Right lobe of liver (tissue), 6 donors: ENCODE data around the gene APCS. TPM values are rescaled to one million over a fixed set of nuclear protein-coding genes. Genes with fewer than 3 reads are reported as not detected.

Experiments
- ATAC-seq, 4 donors: fragments of 200-7000 bp; cut with Tn5 transposase; one replicate each; pipeline ENCODE4 v1.9.1; 2020; ENCODE audit warnings: mild to moderate bottlenecking in 4 of 4, moderate library complexity in 4 of 4
- DNase-seq, 3 donors: peaks; one replicate each; pipeline ENCODE4 v3.0.0-alpha.2; 2020
- H3K27ac ChIP-seq, 3 donors: fragments of 200-600 bp; one replicate each; pipeline ENCODE4 v1.8.0; 2022
- H3K27me3 ChIP-seq, 2 donors: fragments of 200-600 bp; one replicate each; pipeline ENCODE4 v1.8.0; 2022
- H3K36me3 ChIP-seq, 4 donors: fragments of 200-600 bp; sonication (generic) in 1 of 4; one replicate each; pipeline versions ENCODE4 v1.5.1 to v1.8.0; 2017 to 2022; ENCODE audit warnings: control low read depth in 1 of 4
- H3K4me1 ChIP-seq, 4 donors: fragments of 200-600 bp; sonication (generic) in 1 of 4; one replicate each; pipeline versions ENCODE4 v1.5.1 to v1.8.0; 2017 to 2022; ENCODE audit warnings: control low read depth in 1 of 4
- H3K4me3 ChIP-seq, 3 donors: fragments of 200-600 bp; one replicate each; pipeline ENCODE4 v1.8.0; 2022
- H3K9me3 ChIP-seq, 4 donors: fragments of 200-600 bp; sonication (generic) in 1 of 4; one replicate each; pipeline versions ENCODE4 v1.5.1 to v1.8.0; 2017 to 2022; ENCODE audit warnings: control low read depth in 1 of 4
- CTCF ChIP-seq, 4 donors: fragments of 200-600 bp in 3 of 4; fragments of 450-650 bp in 1 of 4; IDR thresholded peaks; one replicate each; pipeline versions ENCODE4 v1.5.1 to v1.8.0; 2016 to 2022; ENCODE audit warnings: antibody characterized with exemption in 4 of 4, mild to moderate bottlenecking in 2 of 4
- POLR2A ChIP-seq: fragments of 450-650 bp; IDR thresholded peaks from one replicate; pipeline ENCODE4 v1.6.1; 2017; ENCODE audit warnings: antibody characterized with exemption, mild to moderate bottlenecking
- WGBS: methylation state at CpG from one replicate; pipeline ENCODE4 v1.1.6; 2018; ENCODE audit warnings: low coverage, low lambda C conversion rate; ENCODE audit not compliant: insufficient coverage; ENCODE audit errors: missing lambda C conversion rate; 5-methylcytosine and 5-hydroxymethylcytosine counted together
- intact Hi-C, 2 donors: fragments of 100-400 bp; cut with DNase I; formaldehyde crosslinking; loops; one replicate each; pipeline versions ENCODE4 v1.11.2 to v1.14.1; 2022
- total RNA-seq, 6 experiments: library from RNA; depleted of rRNA in 2 of 6; stranded (reverse); fragments of >200 nt in 2 of 6; fragmentation: NEBNext Ultra II Directional in 3 of 6; extraction: Animal tissue kit (Norgen Biotek cat#: 25700) in 3 of 6; gene quantifications; one replicate each; pipeline versions ENCODE4 v1.1.0 to v1.2.4, GENCODE V29; 2016 to 2023
- donor health status: DM: no; HTN: yes; CAD: no.
- donor health status: DM: no; HTN: no; CAD: no.
- donor health status: DM: no; HTN: no; CAD: no.
- donor health status: DM: no; HTN: yes; CAD: no.
- donor health status: DM: no; HTN: yes; CAD: no.

The APCS gene
- total RNA-seq, 6 experiments from 2014 or later: 958 to 1,977 (median 1,681) TPM

GRCh38 chr1:159591981-159592380, 4.4 kb downstream of the APCS start:
- H3K9me3 ChIP-seq: no peaks in the 10 kb centered on the region
- peaks cover 0 to 35% (median 8%) of the 10 kb centered on the region in 4 donors for H3K36me3 ChIP-seq
- H3K27me3 ChIP-seq: no peaks in the 10 kb centered on the region
- intact Hi-C loops: no loop called here
- peaks cover 0 to 7% (median 2%) of the 10 kb centered on the region in 4 donors for H3K4me1 ChIP-seq
- H3K4me3 ChIP-seq: no peak overlapping the region
- ATAC-seq: no peak
- H3K27ac ChIP-seq: peak overlapping the region in 1 of 3 donors; percentile 97
- 61% methylated on average over 4 of the region's 4 CpGs for WGBS
- no peak for TF ChIP-seq POLR2A
- TF ChIP-seq CTCF (IDR thresholded peaks at IDR 0.05): no peak
- DNase-seq: no peak

- Histone ChIP-seq H3K27me3 (no peaks in the 10 kb centered on the region), H3K9me3 (no peaks in the 10 kb centered on the region), H3K27ac (peak overlapping the region in 1 of 3 donors; percentile 39), H3K36me3 (peaks cover 0 to 30% (median 8%) of the 10 kb centered on the region in 4 donors), H3K4me3 (no peak overlapping the region), H3K4me1 (peaks cover 0 to 3% (median 0%) of the 10 kb centered on the region in 4 donors)
- TF ChIP-seq CTCF (IDR thresholded peaks at IDR 0.05) (no peak), POLR2A (no peak)
- 45% methylated on average over 6 of the region's 6 CpGs for WGBS
- no peak for DNase-seq
- peak in 3 of 4 donors; percentile 1 to 2 (median 1) for ATAC-seq
- intact Hi-C loops: no loop called here
These were observed 7.2 kb downstream of the APCS start for GRCh38 chr1:159594625-159595405.

- Histone ChIP-seq H3K9me3 (no peaks in the 10 kb centered on the region), H3K27me3 (no peaks in the 10 kb centered on the region), H3K36me3 (peaks cover 0 to 10% (median 4%) of the 10 kb centered on the region in 4 donors), H3K4me3 (no peak overlapping the region), H3K27ac (peak overlapping the region in 1 of 3 donors; percentile 40), H3K4me1 (no peaks in the 10 kb centered on the region)
- ATAC-seq (peak; percentile 6 to 66 (median 28)), DNase-seq (no peak)
- TF ChIP-seq POLR2A (no peak), CTCF (IDR thresholded peaks at IDR 0.05) (no peak)
- intact Hi-C loops: no loop called here
- 36% methylated on average over 4 of the region's 4 CpGs for WGBS
These were observed 10.6 kb downstream of the APCS start for GRCh38 chr1:159598196-159598595.

GRCh38 chr1:159600894-159601293, 13.3 kb downstream of the APCS start:
- no peak for DNase-seq
- Histone ChIP-seq H3K9me3 (no peaks in the 10 kb centered on the region), H3K27ac (no peak overlapping the region), H3K36me3 (no peaks in the 10 kb centered on the region), H3K4me1 (no peaks in the 10 kb centered on the region), H3K4me3 (no peak overlapping the region), H3K27me3 (no peaks in the 10 kb centered on the region)
- 84% methylated on average over 3 of the region's 3 CpGs for WGBS
- TF ChIP-seq POLR2A: no peak
- intact Hi-C loops: no loop called here
- ATAC-seq: peak in 1 of 4 donors; percentile 1

GRCh38 chr1:159602501-159602999, 14.9 kb downstream of the APCS start:
- WGBS: 61% methylated on average over 5 of the region's 5 CpGs
- peak in 1 of 4 donors; percentile 10 for ATAC-seq

More at GRCh38 chr1:159602501-159602999, 14.9 kb downstream of the APCS start:
- Histone ChIP-seq H3K27me3 (no peaks in the 10 kb centered on the region), H3K4me3 (no peak overlapping the region), H3K9me3 (no peaks in the 10 kb centered on the region), H3K4me1 (no peaks in the 10 kb centered on the region), H3K36me3 (no peaks in the 10 kb centered on the region), H3K27ac (no peak overlapping the region)
- TF ChIP-seq CTCF (IDR thresholded peaks at IDR 0.05) (no peak), POLR2A (no peak)
- intact Hi-C loops: no loop called here
- DNase-seq: no peak
